AML-193 (cell line): ENCODE results near the gene MUC4.

Source experiments
- DNase-seq, 2 experiments: peaks; one replicate each; lab custom pipeline; 2025; lab: John Stamatoyannopoulos, UW

Gene MUC4, protein sequence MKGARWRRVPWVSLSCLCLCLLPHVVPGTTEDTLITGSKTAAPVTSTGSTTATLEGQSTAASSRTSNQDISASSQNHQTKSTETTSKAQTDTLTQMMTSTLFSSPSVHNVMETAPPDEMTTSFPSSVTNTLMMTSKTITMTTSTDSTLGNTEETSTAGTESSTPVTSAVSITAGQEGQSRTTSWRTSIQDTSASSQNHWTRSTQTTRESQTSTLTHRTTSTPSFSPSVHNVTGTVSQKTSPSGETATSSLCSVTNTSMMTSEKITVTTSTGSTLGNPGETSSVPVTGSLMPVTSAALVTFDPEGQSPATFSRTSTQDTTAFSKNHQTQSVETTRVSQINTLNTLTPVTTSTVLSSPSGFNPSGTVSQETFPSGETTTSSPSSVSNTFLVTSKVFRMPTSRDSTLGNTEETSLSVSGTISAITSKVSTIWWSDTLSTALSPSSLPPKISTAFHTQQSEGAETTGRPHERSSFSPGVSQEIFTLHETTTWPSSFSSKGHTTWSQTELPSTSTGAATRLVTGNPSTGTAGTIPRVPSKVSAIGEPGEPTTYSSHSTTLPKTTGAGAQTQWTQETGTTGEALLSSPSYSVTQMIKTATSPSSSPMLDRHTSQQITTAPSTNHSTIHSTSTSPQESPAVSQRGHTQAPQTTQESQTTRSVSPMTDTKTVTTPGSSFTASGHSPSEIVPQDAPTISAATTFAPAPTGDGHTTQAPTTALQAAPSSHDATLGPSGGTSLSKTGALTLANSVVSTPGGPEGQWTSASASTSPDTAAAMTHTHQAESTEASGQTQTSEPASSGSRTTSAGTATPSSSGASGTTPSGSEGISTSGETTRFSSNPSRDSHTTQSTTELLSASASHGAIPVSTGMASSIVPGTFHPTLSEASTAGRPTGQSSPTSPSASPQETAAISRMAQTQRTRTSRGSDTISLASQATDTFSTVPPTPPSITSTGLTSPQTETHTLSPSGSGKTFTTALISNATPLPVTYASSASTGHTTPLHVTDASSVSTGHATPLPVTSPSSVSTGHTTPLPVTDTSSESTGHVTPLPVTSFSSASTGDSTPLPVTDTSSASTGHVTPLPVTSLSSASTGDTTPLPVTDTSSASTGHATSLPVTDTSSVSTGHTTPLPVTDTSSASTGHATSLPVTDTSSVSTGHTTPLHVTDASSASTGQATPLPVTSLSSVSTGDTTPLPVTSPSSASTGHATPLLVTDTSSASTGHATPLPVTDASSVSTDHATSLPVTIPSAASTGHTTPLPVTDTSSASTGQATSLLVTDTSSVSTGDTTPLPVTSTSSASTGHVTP (N-terminal part only)

DNA sequence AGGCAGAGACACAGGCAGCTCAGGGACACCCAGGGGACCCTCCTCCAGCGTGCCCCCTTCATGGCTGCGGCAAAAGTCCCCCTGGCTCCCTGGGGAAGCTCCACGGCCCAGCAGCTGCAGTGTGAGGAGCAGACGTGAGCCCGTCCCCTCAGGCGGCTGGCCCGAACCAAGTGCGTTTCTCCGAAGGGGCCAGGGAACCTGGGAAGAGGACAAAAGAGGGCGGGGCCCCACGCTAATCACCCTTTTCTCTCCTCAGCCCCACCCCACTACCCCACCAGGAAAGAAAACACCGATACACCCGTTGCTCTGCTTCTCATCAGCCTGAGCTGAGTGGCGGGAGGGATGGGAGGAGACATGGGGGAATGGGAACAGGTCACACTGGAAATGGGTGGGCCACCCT, at the start of gene MUC4:
Gene MUC4, minus strand, starts transcription at position 174 of the 400 bp plus-strand sequence. Its CDS starts 112 bp downstream, at position 62.
- no peak for DNase-seq

DNA sequence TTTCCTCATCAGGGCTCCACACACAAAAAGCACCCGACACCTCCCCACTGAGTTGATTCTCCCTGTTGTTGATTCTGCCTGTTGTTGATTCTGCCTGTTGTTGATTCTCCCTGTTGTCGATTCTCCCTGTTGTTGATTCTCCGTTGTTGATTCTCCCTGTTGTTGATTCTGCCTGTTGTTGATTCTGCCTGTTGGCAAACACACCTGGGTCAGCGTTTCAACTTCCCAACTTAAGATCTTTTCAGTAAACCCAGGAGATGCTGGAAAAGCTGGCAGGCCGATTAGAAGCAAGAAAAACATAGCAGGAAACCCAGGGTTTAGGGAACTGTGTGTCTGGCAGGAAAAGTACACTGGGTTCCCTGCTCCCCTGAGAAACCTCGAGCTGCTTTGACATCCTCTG, 48.7 kb upstream of the MUC4 start:
- no peak for DNase-seq

DNA sequence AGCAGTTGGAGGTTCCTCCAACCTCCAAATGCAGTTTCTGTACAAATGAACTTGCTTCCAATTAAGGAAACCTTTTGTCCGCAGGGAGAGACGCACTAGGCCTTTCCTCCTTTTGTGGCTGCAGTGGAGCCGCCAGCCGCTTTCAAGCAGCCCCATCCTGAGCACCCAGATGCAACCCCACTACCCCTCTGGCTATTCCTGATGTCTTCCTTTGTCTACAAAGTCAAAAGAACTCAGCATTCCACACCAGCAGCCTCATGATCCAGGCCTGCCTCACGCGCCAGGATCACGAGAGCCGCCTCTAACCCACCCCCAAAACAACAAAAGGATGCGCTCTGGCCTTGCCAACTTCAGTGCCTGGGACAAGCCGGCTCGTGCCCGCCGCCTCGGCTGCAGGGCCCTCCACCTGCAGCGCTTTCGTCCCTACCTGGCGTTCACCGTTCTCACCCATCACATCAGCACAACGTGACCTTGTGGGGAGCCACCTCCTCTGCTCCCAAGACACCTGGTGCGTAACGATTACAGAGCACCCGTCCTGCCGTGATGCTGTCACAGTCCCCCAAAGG, 48.2 kb upstream of the MUC4 start:
- no peak for DNase-seq

DNA sequence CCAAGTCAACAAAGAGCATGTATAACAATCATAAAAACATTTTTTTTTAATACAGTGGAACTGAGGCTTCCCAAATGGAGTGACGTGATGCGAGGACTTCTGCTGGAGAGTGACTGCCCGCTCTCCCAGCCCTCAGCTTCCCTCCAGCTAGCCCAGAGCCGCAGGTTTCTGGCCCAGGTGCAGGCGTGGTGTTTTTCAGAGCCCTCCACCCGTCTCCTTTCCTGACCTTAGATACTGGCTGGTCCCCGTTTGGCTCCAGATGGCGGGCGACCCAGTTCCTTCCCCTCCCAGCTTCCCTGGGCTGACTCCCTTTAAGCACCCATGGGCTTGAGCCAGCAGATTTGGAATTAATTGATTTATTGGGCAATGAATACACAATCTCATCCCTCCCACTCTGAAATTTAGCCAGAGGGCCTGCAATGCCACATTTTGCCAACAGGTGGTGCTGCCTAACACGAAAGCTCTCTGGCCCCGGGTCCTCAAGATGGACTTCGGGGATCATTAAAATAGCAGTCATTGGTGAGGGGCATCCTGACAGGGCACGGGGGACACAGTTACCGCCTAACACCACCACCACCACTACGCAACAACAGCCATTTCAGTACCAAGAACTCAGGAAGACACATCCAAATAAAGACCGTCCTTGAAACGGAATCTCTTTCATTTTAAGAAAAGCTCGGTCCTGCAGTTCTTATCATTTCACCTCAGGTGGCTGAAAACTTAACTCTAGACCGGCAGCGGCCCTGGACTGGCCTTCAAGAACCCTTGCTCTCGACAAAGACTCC, 47.5 kb upstream of the MUC4 start:
- peak; percentile 57 to 61 for DNase-seq

DNA sequence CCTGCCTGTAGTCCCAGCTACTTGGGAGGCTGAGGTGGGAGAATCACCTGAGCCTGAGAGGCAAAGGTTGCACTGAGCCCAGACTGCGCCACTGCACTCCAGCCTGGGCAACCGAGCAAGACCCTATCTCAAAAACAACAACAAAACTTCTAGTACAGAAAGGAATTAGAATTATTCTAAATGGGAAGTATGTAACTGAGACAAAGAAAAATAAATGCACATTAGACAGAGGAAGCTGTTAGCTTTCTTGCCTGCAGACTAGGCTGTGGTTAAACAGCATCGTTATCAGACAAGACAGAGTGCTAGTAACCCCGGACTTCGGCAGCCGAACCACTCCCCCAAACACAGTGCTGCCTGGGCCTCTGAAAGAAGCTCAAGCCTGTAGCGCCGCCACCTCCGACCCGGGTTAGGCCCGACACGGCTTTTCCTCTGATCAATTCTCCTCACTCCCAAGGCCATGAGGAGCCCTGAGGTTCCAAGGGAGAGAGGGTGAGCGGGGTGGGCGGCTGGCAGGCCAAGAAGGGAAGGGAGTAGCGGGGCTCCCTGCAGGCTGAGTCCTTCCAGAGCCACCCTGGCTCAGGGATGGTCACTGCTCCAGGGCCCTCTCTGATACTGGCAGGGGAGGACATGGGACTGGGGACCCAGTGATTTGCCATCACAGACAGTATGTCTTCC, 44.8 kb upstream of the MUC4 start:
- DNase-seq = no peak

DNA sequence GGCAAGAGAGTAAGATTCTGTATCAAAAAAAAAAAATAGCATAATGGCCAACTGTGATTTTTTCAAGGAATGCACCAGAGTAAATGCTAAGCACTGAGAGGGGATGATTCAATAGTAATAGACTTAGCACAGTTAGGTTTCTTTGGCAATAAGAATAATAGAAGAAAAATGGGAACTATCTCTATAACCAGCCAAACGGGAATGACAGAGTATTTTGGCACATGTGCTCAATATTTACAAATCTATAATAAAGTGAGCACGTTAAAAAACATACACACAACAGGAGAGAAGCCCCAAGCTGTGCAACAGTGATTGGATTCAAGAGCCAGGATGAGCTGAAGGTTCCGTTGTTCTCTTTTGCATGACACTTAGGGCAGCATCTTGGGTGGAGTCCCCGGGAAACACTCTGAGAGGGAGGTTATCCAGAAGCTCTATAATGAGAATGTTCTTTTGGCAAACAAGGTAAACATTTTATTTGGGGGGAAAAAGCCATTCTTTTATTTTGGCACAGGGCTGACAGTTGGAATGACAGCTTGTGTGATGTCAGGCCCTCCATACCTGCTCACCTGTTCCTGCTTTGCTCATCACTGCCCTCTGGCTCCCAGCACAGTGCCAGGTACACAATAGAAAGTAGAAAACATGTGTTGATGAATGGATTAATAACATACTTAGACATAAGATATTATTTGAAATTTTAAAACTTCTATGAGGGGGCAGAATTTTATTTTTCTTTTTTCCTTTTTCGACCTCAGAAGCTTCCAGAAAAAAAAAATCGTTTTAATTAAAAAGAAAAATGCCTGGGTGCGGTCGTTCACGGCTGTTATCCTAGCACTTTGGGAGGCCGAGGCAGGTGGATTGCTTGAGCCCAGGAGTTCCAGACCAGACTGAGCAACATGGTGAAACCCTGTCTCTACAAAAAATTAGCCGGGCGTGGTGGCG, 44.0 kb upstream of the MUC4 start:
- DNase-seq = no peak

DNA sequence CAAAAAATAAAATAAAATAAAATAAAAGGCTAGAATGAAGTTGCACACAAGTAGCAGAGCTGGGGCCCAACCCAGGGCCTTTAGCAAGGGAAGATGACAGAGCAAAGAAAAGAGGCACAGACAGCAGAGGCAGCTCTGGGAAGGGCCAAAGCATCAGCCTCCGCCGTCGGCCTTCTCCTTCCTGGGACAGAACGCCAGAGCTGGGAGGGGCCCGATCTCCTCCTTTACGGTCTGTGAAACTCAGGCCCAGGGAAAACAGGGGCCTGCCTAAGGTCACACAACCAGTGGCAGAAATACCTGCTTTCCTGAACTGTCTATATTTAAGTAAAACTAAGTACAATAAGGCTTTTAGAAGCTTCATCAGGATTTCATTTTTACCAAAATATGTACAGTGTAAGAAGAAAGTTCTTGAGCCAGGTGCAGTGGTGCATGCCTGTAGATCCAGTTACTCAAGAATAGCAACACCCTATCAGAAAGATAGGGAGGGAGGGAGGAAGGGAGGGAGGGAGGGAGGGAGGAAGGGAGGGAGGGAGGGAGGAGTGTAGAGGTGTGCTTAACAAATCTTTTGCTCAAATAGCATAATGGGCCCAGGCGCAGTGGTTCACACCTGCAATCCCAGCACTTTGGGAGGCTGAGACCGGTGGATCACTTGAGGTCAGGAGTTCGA, 43.0 kb upstream of the MUC4 start:
- DNase-seq = no peak

DNA sequence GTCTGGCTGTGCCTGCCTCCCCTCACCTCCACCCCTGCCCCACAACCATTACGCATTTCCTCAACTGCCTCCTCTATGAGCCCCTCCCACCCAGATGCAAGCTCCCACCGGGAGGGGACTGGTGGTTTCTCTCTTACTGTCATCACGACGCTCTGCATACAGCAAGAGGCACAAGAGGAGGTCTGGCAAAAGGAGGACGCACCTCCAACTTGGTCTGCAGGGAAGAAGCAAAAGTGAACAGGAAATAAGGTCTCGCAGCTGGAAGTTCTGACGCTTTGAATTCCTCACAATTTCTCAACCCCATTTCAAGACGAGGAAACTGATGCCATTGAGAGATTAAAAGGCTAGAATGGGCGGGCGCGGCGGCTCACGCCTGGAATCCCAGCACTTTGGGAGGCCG, 42.3 kb upstream of the MUC4 start:
- no peak for DNase-seq

DNA sequence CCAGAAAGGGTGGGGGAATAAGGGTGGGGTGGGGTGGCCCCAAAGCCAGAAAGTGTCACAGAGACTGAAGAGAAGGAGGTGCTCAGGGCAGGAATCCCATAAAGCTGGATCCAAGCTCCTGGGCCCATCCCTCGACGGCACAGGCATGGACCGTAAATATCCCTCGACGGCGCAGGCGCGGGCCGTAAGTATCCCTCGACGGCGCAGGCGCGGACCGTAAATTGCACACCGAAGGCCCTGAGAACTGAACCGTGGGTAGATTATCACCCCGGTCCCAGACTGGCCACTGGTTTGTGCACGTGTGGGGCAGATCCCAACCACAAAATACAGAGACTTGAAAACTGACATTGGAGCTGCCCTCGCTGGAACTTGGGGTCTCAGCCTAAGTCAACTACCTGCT, 41.3 kb upstream of the MUC4 start:
- no peak for DNase-seq

DNA sequence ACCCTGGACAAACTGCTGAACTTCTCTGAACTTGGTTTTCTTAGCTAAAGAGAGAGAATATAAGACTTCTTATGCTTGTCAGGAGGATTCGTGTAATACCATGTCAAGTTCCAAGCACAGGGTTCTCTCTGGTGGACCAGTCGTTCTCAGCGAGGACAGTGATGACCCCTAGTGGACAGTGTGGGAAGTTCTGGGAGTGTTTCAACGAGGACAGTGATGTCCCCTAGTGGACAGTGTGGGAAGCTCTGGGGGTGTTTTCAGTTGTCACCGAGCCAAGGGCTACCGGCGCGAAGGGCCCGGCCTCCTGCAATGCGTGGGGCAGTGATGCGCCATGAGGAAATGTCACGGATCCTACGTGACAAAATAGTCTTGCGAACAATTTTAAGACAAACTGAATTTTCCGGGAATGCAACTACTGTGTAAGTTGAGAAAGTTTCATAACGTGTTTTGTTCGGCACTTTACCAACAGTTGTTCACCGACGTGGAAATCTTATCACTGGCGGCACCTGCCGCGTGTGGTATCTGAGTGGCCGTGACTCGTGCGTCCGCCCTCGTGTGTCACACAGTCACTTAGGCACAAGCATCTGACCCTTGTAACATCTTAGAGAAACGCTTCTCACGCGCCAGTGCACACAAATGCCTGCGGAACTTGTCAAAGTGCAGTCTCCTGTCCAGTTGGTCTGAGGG, 39.3 kb upstream of the MUC4 start:
- DNase-seq = peak; percentile 94 to 96

DNA sequence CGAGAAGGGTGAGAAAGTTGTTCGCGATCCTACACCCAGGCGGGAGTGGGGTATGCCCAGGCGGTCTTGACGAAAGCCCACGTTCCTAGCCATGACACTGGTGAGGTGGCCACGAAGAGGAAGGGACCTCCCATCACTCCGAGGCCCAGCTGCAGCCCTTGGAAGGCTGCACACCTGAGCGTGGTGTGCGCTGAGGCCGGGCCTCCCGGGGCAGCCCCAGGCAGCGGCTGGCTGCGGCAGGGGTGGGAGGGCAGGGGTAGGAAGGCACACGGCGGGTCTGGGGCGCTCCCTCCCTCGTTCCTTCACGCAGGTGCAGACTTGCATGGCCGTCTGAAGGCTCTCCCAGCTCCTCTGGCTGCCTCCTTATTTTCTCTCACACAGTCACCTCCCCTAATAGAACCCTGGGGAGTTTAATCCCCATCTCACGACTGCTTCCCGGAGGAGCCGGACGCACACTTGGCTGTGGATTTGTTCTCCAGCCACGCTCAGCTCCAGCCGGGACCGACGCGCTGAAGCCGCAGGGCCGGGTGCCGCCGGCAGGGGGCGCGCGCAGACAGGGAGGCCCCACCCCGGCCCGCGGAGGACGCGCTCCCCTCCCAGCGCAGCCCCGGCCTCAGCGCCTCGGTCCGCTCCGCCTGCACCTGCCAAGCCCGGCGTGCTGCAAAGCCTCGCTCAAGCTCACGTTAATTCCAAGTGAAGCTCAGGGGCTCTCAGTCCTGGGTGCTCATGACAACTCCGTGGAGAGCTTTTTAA, 37.8 kb upstream of the MUC4 start:
- DNase-seq = no peak

DNA sequence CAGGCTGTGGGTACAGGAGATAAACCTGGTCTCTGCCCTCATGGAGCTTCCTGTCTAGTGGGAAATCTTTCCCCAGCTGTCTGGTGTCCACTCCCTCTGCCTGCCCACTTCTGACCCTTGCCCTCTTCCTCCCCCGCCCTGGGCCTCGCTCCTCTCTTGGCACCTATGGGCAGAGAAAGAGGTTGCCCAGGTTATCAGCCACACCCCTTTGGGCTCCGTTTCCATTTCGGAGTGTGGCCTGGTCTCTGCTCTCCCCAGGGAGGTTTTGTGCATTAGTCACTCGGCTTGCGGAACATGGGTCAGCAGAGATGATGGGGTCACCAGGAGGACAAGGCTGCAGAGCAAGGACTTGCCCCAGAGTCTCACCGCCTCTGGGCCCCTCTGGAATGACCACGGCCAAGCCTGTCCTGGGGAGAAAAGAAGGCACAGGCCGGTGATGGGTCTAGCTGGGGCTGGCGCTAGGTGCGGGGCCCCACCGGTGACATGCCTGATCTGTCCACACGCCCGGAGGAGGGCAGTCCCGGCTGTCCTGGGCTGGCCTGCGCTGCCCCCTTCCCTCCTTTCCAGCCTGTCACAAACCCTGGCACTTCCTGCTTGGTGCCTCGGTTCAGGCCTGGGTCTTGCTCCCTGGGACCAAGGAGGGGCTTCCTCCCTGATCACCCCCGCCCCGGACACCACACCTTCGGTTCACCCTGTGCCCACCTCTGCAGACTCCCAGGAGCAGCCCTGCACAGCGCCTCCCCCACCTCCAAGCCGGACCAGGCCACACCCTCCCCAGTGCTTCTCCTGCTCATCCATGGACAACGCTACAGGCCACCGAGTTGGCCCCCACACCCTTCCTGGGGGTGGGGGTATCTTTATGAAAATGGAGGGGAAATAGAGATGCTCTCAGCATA, 35.6 kb upstream of the MUC4 start:
- no peak for DNase-seq

DNA sequence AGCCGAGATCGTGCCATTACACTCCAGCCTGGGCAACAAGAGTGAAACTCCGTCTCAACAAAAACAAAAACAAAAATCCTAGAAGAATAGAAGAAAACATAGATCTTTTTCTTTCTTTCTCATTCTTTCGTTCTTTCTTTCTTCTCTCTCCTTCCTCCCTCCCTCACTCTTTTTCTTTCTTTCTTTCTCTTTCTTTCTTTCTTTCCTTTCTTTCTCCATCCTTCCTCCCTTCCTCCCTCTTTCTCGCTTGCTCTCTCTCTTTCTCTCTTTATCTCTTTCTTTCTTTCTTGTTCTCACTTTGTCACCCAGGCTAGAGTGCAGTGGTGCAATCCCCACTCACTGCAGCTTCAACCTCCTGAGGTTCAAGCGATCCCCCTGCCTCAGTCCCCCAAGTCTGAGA, 33.8 kb upstream of the MUC4 start:
- DNase-seq = no peak

DNA sequence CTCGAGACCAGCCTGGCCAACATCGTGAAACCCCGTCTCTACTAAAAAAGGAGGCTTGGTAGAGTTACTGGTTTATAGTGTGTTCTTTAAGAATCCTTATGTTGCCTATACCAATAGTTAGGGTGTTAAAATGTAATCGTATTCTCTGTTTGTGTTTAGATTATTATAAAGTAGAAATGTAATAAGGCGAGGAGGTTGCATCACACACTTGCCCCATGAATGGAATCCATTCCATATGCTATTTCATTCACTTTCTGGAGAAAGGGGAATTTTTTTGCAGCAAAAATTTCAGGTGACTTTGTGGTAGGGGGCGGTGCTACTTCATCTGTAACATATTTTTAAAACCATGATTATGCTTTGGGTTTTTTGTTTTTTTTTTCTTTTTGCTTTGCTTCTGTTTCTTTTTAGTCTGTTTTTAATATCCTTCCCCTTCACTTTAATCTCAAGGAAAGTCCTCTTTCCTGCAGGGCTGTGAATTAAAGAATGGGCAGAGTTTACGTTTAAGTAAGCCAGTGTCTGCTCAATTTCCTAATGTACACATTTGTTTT, 33.0 kb upstream of the MUC4 start:
- no peak for DNase-seq

DNA sequence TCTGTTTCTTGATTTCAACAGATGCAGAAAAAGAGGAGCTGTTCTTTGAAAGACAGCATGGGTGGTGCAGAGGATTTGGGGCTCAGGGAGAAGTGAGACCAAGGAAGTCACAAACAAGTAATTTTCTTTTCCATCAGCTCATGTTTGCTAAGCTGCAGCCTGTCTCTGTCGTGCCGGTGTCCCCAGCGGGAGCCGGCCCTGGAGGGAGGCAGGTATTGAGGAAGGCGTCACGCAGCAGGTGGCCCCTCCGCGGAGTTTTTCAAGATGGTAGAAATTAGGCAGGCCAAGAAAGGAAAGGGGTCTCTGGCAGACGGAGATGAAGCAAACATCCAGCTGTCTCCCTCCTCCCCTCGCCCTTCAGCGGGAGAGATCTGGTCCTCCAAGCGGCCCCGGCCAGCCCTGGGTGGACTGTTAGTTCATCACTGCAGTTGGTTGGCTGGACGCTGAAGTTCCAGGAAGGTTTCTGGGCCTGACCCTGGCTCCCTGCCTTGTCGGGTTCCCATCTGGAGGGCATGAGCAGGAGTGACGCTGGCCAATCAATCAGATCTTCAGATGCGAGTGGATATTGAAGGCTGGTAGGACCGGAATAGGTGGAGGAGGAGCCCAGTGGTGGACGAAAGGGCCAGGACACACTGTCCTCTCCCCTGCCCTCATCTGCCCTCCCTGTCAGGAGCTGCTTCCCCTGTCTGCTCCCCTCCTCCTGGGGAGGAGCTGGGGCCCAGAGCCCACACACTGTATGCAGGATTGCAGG, 27.7 kb upstream of the MUC4 start:
- DNase-seq = no peak
